ENCODE measurements around the gene FBXO3.
A peak's percentile ranks its signal among the peaks of the same experiment; 100 is the strongest.
"Not testable (repeated sequence)": the region's sequence is repeated elsewhere in the genome, so short reads cannot be mapped to it uniquely, and the experiment has no call there.

FBXO3 gene

GRCh38 chr11:33773987-33774735 lies at the start of gene FBXO3:
FBXO3 (minus strand) TSS chr11:33774520; CDS start chr11:33774497, 23 bp downstream.
- peak; percentile 84 for DNase-seq (ENCODE audit: low read depth)

- DNase-seq (ENCODE audit: low read depth) = not testable (repeated sequence)
Observed at GRCh38 chr11:33822981-33823380, 48.7 kb upstream of the FBXO3 start.

- DNase-seq (ENCODE audit: low read depth) = no peak
Observed at GRCh38 chr11:33819278-33820035, 45.1 kb upstream of the FBXO3 start.

- peak; percentile 78 for DNase-seq (ENCODE audit: low read depth)
Observed at GRCh38 chr11:33808228-33808828, 34.0 kb upstream of the FBXO3 start.

- DNase-seq (ENCODE audit: low read depth) = no peak
Observed at GRCh38 chr11:33804471-33804870, 30.2 kb upstream of the FBXO3 start.

GRCh38 chr11:33802194-33802950 lies 28.1 kb upstream of the FBXO3 start:
- peak; percentile 90 for DNase-seq (ENCODE audit: low read depth)

- no peak for DNase-seq (ENCODE audit: low read depth)
Observed at GRCh38 chr11:33801821-33802193, 27.5 kb upstream of the FBXO3 start.

- DNase-seq (ENCODE audit: low read depth) = no peak
Observed at GRCh38 chr11:33797879-33798278, 23.6 kb upstream of the FBXO3 start.

GRCh38 chr11:33790040-33790439 lies 15.7 kb upstream of the FBXO3 start:
- DNase-seq (ENCODE audit: low read depth) = no peak

- DNase-seq (ENCODE audit: low read depth) = not testable (repeated sequence)
Observed at GRCh38 chr11:33788095-33788494, 13.8 kb upstream of the FBXO3 start.

- no peak for DNase-seq (ENCODE audit: low read depth)
Observed at GRCh38 chr11:33787076-33787475, 12.8 kb upstream of the FBXO3 start.

- DNase-seq (ENCODE audit: low read depth) = no peak
Observed at GRCh38 chr11:33785609-33786008, 11.3 kb upstream of the FBXO3 start.

- peak; percentile 82 for DNase-seq (ENCODE audit: low read depth)
Observed at GRCh38 chr11:33779849-33780528, 5.7 kb upstream of the FBXO3 start.

- DNase-seq (ENCODE audit: low read depth) = peak; percentile 86
Observed at GRCh38 chr11:33778675-33779074, 4.4 kb upstream of the FBXO3 start.

GRCh38 chr11:33777906-33778305 lies 3.6 kb upstream of the FBXO3 start:
- DNase-seq (ENCODE audit: low read depth) = no peak

- peak; percentile 21 for DNase-seq (ENCODE audit: low read depth)
Observed at GRCh38 chr11:33775832-33776470, 1.6 kb upstream of the FBXO3 start.

GRCh38 chr11:33775467-33775807 lies 1.1 kb upstream of the FBXO3 start:
- no peak for DNase-seq (ENCODE audit: low read depth)

- no peak for DNase-seq (ENCODE audit: low read depth)
Observed at GRCh38 chr11:33774736-33775466, 581 bp upstream of the FBXO3 start.

- DNase-seq (ENCODE audit: low read depth) = peak; percentile 47
Observed at GRCh38 chr11:33773404-33773986, 825 bp downstream of the FBXO3 start.

- DNase-seq (ENCODE audit: low read depth) = no peak
Observed at GRCh38 chr11:33772870-33773269, 1.4 kb downstream of the FBXO3 start.
